MM.1S (cell line): ENCODE results near the gene TRIM54.
"Not testable (repeated sequence)": the region's sequence is repeated elsewhere in the genome, so short reads cannot be mapped to it uniquely, and the experiment has no call there.

Experiments used
- DNase-seq: peaks from one replicate; pipeline ENCODE4 v3.0.0-alpha.2; 2015
- H2AFZ ChIP-seq: fragments of 300-600 bp; sonication (generic); 2 replicates; pipeline ENCODE4 v1.6.0; 2016; ENCODE audit warnings: antibody characterized with exemption, low read length
- H3F3A ChIP-seq: fragments of 300-600 bp; sonication (generic); 2 replicates; pipeline ENCODE4 v1.6.1; 2016; ENCODE audit warnings: mild to moderate bottlenecking, antibody characterized with exemption, low read length, moderate library complexity, mixed read lengths; ENCODE audit not compliant: insufficient read depth
- H3K27ac ChIP-seq: fragments of 300-600 bp; sonication (generic); 2 replicates; pipeline ENCODE4 v1.5.1; 2016; ENCODE audit warnings: mild to moderate bottlenecking, low read length
- H3K27me3 ChIP-seq: fragments of 300-600 bp; sonication (generic); replicated peaks from 2 replicates; pipeline ENCODE4 v1.6.0; 2016; ENCODE audit warnings: low read length; ENCODE audit not compliant: insufficient read depth
- H3K36me3 ChIP-seq: fragments of 300-600 bp; sonication (generic); replicated peaks from 2 replicates; pipeline ENCODE4 v1.6.1; 2016; ENCODE audit warnings: mild to moderate bottlenecking, low read length, mixed read lengths; ENCODE audit not compliant: insufficient read depth
- H3K4me1 ChIP-seq: fragments of 300-600 bp; sonication (generic); 2 replicates; pipeline ENCODE4 v1.6.1; 2016; ENCODE audit warnings: low read length, mixed read lengths
- H3K4me2 ChIP-seq: fragments of 300-600 bp; sonication (generic); 2 replicates; pipeline ENCODE4 v1.6.0; 2016; ENCODE audit warnings: low read depth, low read length
- H3K4me3 ChIP-seq: fragments of 300-600 bp; sonication (generic); 2 replicates; pipeline ENCODE4 v1.5.1; 2016; ENCODE audit warnings: low read length, mixed read lengths
- H3K79me2 ChIP-seq: fragments of 300-600 bp; sonication (generic); 2 replicates; pipeline ENCODE4 v1.6.1; 2016; ENCODE audit warnings: mixed run types, low read length, mixed read lengths
- H3K9ac ChIP-seq: fragments of 300-600 bp; sonication (generic); 2 replicates; pipeline ENCODE4 v1.6.1; 2016; ENCODE audit warnings: low read length, mixed read lengths
- H3K9me2 ChIP-seq: fragments of 300-600 bp; sonication (generic); replicated peaks from 2 replicates; pipeline ENCODE4 v1.6.1; 2016; ENCODE audit warnings: mild to moderate bottlenecking, low read length, mixed read lengths; ENCODE audit not compliant: insufficient read depth
- H3K9me3 ChIP-seq: fragments of 300-600 bp; sonication (generic); replicated peaks from 2 replicates; pipeline ENCODE4 v1.6.1; 2016; ENCODE audit warnings: mild to moderate bottlenecking, low read length, mixed read lengths; ENCODE audit not compliant: insufficient read depth
- H4K20me1 ChIP-seq: fragments of 300-600 bp; sonication (generic); 2 replicates; pipeline ENCODE4 v1.6.1; 2016; ENCODE audit warnings: mild to moderate bottlenecking, low read length, moderate library complexity, mixed read lengths; ENCODE audit not compliant: insufficient read depth
- EZH2 ChIP-seq: fragments of 300-600 bp; sonication (generic); optimal IDR thresholded peaks from 2 replicates; pipeline ENCODE3; 2017; ENCODE audit warnings: low read depth, mild to moderate bottlenecking, antibody characterized with exemption, low read length, mixed read lengths
- EZH2phosphoT487 ChIP-seq: fragments of 300-600 bp; sonication (generic); IDR thresholded peaks from 2 replicates; pipeline ENCODE4 v1.6.1; 2018; ENCODE audit warnings: antibody characterized with exemption, low read length
- TF ChIP-seq, protein P1 (sequence below): fragments of 300-600 bp; sonication (generic); IDR thresholded peaks from 2 replicates; pipeline ENCODE4 v1.5.1; 2016; ENCODE audit warnings: antibody characterized with exemption, low read length, mixed read lengths

TRIM54 gene

DNA sequence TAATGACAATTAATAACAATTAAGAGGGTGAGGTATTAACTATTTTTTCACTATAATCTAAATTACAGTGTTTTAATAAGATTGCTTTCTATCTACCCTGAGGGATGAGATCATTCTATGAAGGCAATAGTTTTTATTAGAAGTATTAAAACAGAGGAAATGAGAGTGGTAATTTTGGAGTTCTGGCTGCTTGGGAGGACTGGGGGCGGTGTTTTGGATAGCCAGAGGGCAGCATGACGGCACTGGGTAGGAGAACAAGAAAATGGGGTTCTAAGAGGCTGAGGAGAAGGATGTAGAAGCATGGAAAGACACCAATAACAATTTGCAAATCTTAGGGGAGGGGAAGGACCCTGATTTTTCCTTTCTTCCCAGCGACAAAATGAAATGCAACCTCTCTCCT, 12.1 kb upstream of the TRIM54 start:
- peaks cover 6% of the 10 kb centered on the region for H3K27me3 ChIP-seq
- H3K9ac ChIP-seq: no peak overlapping the region
- no peaks in the 10 kb centered on the region for H3K79me2 ChIP-seq
- DNase-seq: no peak
- H2AFZ ChIP-seq: no peak overlapping the region
- H3K4me2 ChIP-seq: no peak overlapping the region
- no peaks in the 10 kb centered on the region for H3F3A ChIP-seq
- no peak overlapping the region for H3K4me3 ChIP-seq
- H4K20me1 ChIP-seq: no peaks in the 10 kb centered on the region
- no peaks in the 10 kb centered on the region for H3K9me3 ChIP-seq
- no peaks in the 10 kb centered on the region for H3K4me1 ChIP-seq
- no peak overlapping the region for H3K27ac ChIP-seq
- TF ChIP-seq EZH2 (no peak), EZH2phosphoT487 (no peak)
- TF ChIP-seq, protein P1, sequence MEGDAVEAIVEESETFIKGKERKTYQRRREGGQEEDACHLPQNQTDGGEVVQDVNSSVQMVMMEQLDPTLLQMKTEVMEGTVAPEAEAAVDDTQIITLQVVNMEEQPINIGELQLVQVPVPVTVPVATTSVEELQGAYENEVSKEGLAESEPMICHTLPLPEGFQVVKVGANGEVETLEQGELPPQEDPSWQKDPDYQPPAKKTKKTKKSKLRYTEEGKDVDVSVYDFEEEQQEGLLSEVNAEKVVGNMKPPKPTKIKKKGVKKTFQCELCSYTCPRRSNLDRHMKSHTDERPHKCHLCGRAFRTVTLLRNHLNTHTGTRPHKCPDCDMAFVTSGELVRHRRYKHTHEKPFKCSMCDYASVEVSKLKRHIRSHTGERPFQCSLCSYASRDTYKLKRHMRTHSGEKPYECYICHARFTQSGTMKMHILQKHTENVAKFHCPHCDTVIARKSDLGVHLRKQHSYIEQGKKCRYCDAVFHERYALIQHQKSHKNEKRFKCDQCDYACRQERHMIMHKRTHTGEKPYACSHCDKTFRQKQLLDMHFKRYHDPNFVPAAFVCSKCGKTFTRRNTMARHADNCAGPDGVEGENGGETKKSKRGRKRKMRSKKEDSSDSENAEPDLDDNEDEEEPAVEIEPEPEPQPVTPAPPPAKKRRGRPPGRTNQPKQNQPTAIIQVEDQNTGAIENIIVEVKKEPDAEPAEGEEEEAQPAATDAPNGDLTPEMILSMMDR: no peak
- H3K36me3 ChIP-seq: no peaks in the 10 kb centered on the region
- H3K9me2 ChIP-seq: no peaks in the 10 kb centered on the region

DNA sequence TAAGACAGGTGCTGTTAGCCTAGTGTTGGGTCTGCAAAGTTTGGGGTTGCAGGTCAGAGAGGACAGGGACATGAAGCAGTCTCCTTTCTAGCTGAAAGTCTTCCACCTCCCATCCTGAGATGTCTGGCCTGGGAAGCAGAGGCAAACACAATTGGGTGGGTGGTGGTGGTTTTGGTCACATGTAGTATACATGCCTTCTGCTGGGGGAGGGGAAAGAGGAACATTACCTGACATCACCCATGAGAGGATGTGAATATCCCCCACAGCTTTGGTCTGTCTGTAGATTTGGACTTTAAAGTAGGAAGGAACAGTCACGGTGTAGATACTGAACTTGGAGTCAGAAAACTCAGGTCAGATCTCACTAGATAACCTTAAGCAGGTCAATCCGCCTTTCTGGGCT, 11.6 kb upstream of the TRIM54 start:
- no peaks in the 10 kb centered on the region for H3K9me3 ChIP-seq
- H3K4me3 ChIP-seq: no peak overlapping the region
- no peak for TF ChIP-seq EZH2phosphoT487
- no peak for TF ChIP-seq EZH2
- TF ChIP-seq, protein P1: no peak
- H3F3A ChIP-seq: no peaks in the 10 kb centered on the region
- no peak overlapping the region for H3K9ac ChIP-seq
- H3K9me2 ChIP-seq: no peaks in the 10 kb centered on the region
- H3K27ac ChIP-seq: no peak overlapping the region
- H3K4me2 ChIP-seq: no peak overlapping the region
- no peaks in the 10 kb centered on the region for H4K20me1 ChIP-seq
- H3K27me3 ChIP-seq: peaks cover 1% of the 10 kb centered on the region; the same call in 1 of the 2 replicates
- no peaks in the 10 kb centered on the region for H3K36me3 ChIP-seq
- no peaks in the 10 kb centered on the region for H3K4me1 ChIP-seq
- no peak for DNase-seq
- H2AFZ ChIP-seq: no peak overlapping the region
- H3K79me2 ChIP-seq: no peaks in the 10 kb centered on the region

DNA sequence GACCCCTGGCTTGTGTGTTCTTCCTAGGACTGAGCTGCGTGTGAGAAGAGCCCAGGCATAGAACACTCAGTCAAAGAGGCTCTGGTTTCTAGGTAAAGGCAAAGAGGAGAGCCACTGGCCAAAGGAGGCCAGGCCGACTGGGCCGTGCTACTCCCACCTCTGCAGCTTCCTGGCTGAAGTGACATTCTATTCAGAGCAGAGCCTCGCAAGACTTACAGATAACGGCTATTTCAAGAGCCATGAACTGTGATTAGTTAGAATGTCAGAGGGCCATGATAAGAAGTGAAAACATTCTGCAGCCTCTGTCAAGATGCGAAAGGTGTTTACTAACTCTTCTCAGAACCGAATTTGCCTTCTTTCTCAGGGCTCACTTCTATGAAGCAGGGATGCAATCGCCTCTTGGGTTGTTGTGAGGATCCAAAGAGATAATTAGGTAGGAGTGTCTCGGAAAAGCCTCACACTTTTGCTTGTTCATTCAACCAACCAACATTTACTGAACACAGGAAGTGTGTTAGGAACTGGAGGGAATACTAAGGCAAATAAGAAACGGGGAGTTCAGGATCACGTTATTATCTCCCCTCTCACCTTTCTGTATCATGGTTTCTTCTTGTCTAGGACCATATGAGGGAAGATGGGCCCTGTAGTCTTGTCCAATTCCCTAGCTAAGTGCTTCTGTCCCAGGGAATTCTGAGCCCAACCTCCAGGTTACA, 10.4 kb upstream of the TRIM54 start:
- Histone ChIP-seq H3K79me2 (no peaks in the 10 kb centered on the region), H3K27ac (no peak overlapping the region), H3K27me3 (no peaks in the 10 kb centered on the region), H3K4me2 (no peak overlapping the region), H4K20me1 (no peaks in the 10 kb centered on the region), H3K9me2 (no peaks in the 10 kb centered on the region), H3K9me3 (no peaks in the 10 kb centered on the region), H3K4me3 (no peak overlapping the region), H3F3A (no peaks in the 10 kb centered on the region), H2AFZ (no peak overlapping the region), H3K36me3 (no peaks in the 10 kb centered on the region), H3K9ac (no peak overlapping the region), H3K4me1 (no peaks in the 10 kb centered on the region)
- no peak for DNase-seq
- no peak for TF ChIP-seq EZH2phosphoT487
- TF ChIP-seq EZH2: no peak
- TF ChIP-seq, protein P1: no peak

DNA sequence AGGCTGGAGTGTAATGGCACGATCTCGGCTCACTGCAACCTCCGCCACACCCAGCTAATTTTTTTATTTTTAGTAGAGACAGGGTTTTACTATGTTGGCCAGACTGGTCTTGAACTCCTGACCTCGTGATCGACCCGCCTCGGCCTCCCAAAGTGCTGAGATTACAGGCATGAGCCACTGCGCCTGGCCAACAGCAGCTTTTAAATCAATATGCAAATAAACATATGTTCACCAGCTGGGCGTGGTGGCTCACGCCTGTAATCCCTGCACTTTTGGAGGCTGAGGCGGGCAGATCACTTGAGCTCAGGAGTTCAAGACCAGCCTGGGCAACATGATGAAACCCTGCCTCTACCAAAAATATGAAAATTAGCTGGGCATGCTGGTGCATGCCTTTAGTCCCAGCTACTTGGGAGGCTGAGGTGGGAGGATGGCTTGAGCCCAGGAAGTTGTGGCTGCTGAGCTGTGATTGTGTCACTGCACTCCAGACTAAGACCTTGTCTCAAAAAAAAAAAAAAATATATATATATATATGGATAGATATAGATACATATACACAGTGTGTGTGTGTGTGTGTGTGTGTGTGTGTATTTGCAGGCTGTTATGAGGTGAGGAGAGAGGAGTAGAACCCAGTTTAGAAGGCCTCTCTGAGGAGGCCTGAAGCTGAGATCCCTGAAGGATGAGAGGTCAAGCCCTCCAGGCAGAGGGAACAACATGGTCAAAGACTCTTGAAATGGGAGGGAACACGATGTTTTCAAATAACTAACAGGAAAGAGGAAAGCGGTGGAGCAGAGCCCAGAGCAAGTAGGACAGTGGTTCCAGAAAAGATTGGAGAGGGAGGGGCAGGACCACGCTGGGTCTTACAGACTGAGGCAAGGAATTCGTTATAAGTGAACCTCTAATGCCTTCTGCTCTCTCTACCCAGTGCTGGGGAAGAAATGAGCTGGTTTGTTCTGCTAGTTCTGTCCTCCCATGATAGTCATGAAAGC, 9.4 kb upstream of the TRIM54 start:
- not testable (repeated sequence) for H3K36me3 ChIP-seq, H3K9me2 ChIP-seq, DNase-seq, H3K79me2 ChIP-seq, H4K20me1 ChIP-seq, H3K4me3 ChIP-seq, H3K9me3 ChIP-seq, H3K4me2 ChIP-seq, H3F3A ChIP-seq, H2AFZ ChIP-seq, H3K27ac ChIP-seq, H3K27me3 ChIP-seq, H3K9ac ChIP-seq, H3K4me1 ChIP-seq
